OCI-LY7 (cell line): Measurements from ENCODE around the gene AFF2. TPM values are rescaled to one million over a fixed set of nuclear protein-coding genes. Genes with fewer than 3 reads are reported as not detected.

ENCODE experiments used
- BruUV-seq: library from RNA; stranded (reverse); fragments of 400-500 nt; replicated peaks from 2 replicates; lab custom pipeline; 2021; lab: Mats Ljungman, UMichigan
- CTCF ChIA-PET: fragments of 300-600 bp; sonication (Branson Sonifier 250); formaldehyde crosslinking; loops from one replicate; lab custom pipeline; 2022; ENCODE audit warnings: antibody characterized with exemption; ENCODE audit not compliant: unreplicated experiment; lab: Charles Lee
- POLR2A ChIA-PET: fragments of 300-600 bp; sonication (Branson Sonifier 250); formaldehyde crosslinking; loops from one replicate; lab custom pipeline; 2022; ENCODE audit warnings: antibody characterized with exemption; lab: Charles Lee
- DNase-seq: peaks from one replicate; pipeline ENCODE4 v3.0.0-alpha.2; 2015; ENCODE audit warnings: low spot score
- H2AFZ ChIP-seq: fragments of 200-600 bp; sonication (generic), shearing (Covaris generic); 2 replicates; pipeline ENCODE4 v1.6.1; 2014; ENCODE audit warnings: mild to moderate bottlenecking, antibody characterized with exemption, low read length, moderate library complexity
- H3K27ac ChIP-seq: fragments of 200-600 bp; sonication (generic); 2 replicates; pipeline ENCODE4 v1.5.1; 2014; ENCODE audit warnings: mixed run types, low read depth, mild to moderate bottlenecking, moderate library complexity, low read length, inconsistent platforms; ENCODE audit not compliant: poor library complexity, severe bottlenecking
- H3K36me3 ChIP-seq: fragments of 200-600 bp; sonication (generic); 2 replicates; pipeline ENCODE4 v1.6.1; 2014; ENCODE audit warnings: mild to moderate bottlenecking, antibody characterized with exemption, low read length, moderate library complexity, mixed read lengths; ENCODE audit not compliant: insufficient read depth
- H3K4me1 ChIP-seq: fragments of 200-600 bp; sonication (generic); 2 replicates; pipeline ENCODE4 v1.5.1; 2014; ENCODE audit warnings: mild to moderate bottlenecking, low read length; ENCODE audit not compliant: insufficient read depth, poor library complexity, severe bottlenecking
- H3K4me2 ChIP-seq: fragments of 200-600 bp; sonication (generic); 2 replicates; pipeline ENCODE4 v1.6.1; 2014; ENCODE audit warnings: mild to moderate bottlenecking, low read length
- H3K4me3 ChIP-seq: fragments of 200-600 bp; sonication (generic); 2 replicates; pipeline ENCODE4 v1.5.1; 2014; ENCODE audit warnings: mild to moderate bottlenecking, low read depth, low read length; ENCODE audit not compliant: poor library complexity, severe bottlenecking
- H3K79me2 ChIP-seq: fragments of 200-600 bp; sonication (generic); 2 replicates; pipeline ENCODE4 v1.6.1; 2016; ENCODE audit warnings: low read depth, mild to moderate bottlenecking, low read length, moderate library complexity, mixed read lengths; ENCODE audit not compliant: insufficient read depth
- H3K9me2 ChIP-seq: fragments of 200-600 bp; sonication (generic); 2 replicates; pipeline ENCODE4 v1.6.1; 2016; ENCODE audit warnings: mild to moderate bottlenecking, low read length, mixed read lengths; ENCODE audit not compliant: insufficient read depth
- H3K9me3 ChIP-seq: fragments of 200-600 bp; sonication (generic); 2 replicates; pipeline ENCODE4 v1.6.1; 2014; ENCODE audit warnings: mild to moderate bottlenecking, mixed run types, low read length, mixed read lengths
- H4K20me1 ChIP-seq: fragments of 200-600 bp; sonication (generic); 2 replicates; pipeline ENCODE4 v1.6.1; 2014; ENCODE audit warnings: mild to moderate bottlenecking, antibody characterized with exemption, low read length, moderate library complexity, mixed read lengths; ENCODE audit not compliant: insufficient read depth
- EZH2phosphoT487 ChIP-seq: fragments of 200-600 bp; sonication (generic); IDR thresholded peaks from 2 replicates; pipeline ENCODE4 v1.6.1; 2018; ENCODE audit warnings: low read depth, borderline replicate concordance, mild to moderate bottlenecking, mixed run types, antibody characterized with exemption, low read length, moderate library complexity, mixed read lengths
- intact Hi-C: fragments of 100-400 bp; cut with micrococcal nuclease; formaldehyde crosslinking; loops from one replicate; pipeline ENCODE4 v1.10.0; 2022; ENCODE audit not compliant: unreplicated experiment
- total RNA-seq, 2 experiments: library from RNA; depleted of rRNA in 1 of 2; stranded (reverse); fragments of >200 nt in 1 of 2; shearing (Covaris generic) in 1 of 2; gene quantifications; 2 replicates each; pipeline ENCODE4 v1.2.3, GENCODE V29; 2014 to 2022
- TF ChIP-seq, protein P1 (sequence below): fragments of 200-600 bp; sonication (generic); conservative IDR thresholded peaks from 2 replicates; pipeline ENCODE4 v1.5.1; 2014; ENCODE audit warnings: mild to moderate bottlenecking, antibody characterized with exemption, low read length, moderate library complexity, mixed read lengths

Gene AFF2
- total RNA-seq, 2 experiments from 2014 or later = 102 to 106 TPM

DNA sequence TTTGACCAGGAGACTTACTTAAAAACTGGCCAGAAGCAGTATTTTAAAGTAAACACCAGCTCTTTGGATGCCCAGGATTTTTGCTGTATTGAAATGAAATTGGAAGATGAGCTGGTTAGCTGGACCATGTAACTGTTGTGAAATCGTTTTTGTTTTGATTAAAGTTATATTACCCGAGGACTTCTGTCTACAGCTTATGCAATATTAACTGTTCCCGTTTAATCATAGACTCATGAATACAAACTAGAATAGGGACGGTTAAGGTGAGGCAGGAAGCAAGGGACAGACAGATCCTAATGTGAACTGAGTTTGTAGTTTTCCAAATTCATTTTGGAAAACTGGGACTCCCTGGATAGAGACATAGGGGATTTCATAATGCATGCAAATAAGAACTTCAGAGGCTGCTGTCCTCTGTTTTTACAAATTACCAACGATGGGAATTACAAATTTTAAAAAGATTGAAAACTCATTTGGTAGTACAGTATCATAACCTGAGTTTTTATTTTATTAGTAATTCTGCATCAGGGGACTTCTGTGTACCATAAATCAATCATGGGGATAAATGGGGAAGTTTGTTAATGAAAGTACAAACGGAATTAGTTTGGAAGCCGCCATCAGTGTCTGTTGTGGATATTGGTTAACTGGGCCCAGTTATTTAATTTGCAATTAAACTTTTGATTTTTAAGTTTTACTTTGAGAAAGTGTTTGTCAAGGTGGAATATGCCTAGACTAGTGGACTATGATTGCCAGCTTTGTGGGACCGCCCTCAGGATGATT, 304.4 kb downstream of the AFF2 start:
- TF ChIP-seq, protein P1, sequence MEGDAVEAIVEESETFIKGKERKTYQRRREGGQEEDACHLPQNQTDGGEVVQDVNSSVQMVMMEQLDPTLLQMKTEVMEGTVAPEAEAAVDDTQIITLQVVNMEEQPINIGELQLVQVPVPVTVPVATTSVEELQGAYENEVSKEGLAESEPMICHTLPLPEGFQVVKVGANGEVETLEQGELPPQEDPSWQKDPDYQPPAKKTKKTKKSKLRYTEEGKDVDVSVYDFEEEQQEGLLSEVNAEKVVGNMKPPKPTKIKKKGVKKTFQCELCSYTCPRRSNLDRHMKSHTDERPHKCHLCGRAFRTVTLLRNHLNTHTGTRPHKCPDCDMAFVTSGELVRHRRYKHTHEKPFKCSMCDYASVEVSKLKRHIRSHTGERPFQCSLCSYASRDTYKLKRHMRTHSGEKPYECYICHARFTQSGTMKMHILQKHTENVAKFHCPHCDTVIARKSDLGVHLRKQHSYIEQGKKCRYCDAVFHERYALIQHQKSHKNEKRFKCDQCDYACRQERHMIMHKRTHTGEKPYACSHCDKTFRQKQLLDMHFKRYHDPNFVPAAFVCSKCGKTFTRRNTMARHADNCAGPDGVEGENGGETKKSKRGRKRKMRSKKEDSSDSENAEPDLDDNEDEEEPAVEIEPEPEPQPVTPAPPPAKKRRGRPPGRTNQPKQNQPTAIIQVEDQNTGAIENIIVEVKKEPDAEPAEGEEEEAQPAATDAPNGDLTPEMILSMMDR = no peak
- no peak for TF ChIP-seq EZH2phosphoT487
- DNase-seq = no peak

DNA sequence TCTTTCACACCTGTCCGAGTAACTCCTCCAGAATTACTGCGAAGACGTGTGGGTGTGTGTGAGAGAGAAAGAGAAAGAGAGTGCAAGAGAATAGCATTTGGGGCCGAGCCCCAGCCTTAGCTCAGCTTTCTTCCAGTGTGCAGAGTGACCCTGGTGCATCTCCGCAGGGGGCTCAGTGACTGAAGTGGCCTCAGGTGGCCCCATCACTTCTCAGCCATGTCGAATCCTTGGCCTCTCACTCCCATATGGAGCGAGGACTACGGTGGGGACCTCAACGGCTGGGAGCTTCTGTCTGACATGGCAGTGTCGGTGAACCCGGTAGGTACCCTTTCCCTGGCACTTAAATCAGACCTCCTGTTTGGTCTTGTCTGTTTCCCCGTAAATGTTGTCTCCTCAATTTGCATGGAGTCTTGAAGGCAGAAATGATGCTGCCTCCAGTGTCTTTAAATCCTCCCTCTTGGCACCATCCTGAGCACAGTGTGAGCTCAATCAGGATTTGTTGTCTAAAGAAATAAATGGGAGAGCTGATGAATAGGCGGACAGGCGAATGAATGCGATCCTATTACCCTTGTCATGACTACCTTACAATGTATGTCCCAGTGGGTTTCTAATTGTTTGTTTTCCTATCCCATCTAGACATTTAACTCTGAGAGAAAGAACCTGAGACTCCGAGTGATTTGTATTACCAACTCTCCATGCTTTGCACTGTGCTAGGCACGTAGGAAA, 305.9 kb downstream of the AFF2 start:
- ChIA-PET POLR2A (no interaction called here), CTCF (no interaction called here)
- intact Hi-C loops = no loop called here
- Histone ChIP-seq H3K4me2 (no peak overlapping the region), H3K9me2 (no peaks in the 10 kb centered on the region), H3K9me3 (no peaks in the 10 kb centered on the region), H3K27ac (no peak overlapping the region), H3K79me2 (peaks cover 7% of the 10 kb centered on the region; the same call in 1 of the 2 replicates), H3K4me1 (no peaks in the 10 kb centered on the region), H4K20me1 (no peaks in the 10 kb centered on the region), H3K36me3 (peaks cover 6% of the 10 kb centered on the region), H2AFZ (no peak overlapping the region), H3K4me3 (no peak overlapping the region)
- no peak for TF ChIP-seq EZH2phosphoT487
- TF ChIP-seq, protein P1 = no peak
- BruUV-seq = no TSS peak
- no peak for DNase-seq

More for the DNA sequence above, 304.4 kb downstream of the AFF2 start:
- Histone ChIP-seq H3K9me2 (no peaks in the 10 kb centered on the region), H3K27ac (no peak overlapping the region), H3K79me2 (peaks cover 7% of the 10 kb centered on the region; the same call in 1 of the 2 replicates), H3K9me3 (no peaks in the 10 kb centered on the region), H3K4me2 (no peak overlapping the region), H3K36me3 (peaks cover 9% of the 10 kb centered on the region), H3K4me3 (no peak overlapping the region), H2AFZ (no peak overlapping the region), H4K20me1 (no peaks in the 10 kb centered on the region), H3K4me1 (no peaks in the 10 kb centered on the region)
- intact Hi-C loops = no loop called here
- no TSS peak for BruUV-seq
- ChIA-PET POLR2A (interaction anchor here (0.7 kb wide), 1 partner anchor 16 kb away, joined by 3 read pairs; no protein-coding TSS in a partner anchor), CTCF (no interaction called here)
